ENCODE results near the gene DNAJB8.

The DNAJB8 gene

GRCh38 chr3:128424508-128425069 lies 42.1 kb downstream of the DNAJB8 start:
- DNase-seq = no peak

- DNase-seq = no peak
Measured at GRCh38 chr3:128423525-128424147, 43.1 kb downstream of the DNAJB8 start.

- DNase-seq = no peak
Measured at GRCh38 chr3:128422762-128423524, 43.7 kb downstream of the DNAJB8 start.

GRCh38 chr3:128421966-128422365 lies 44.7 kb downstream of the DNAJB8 start:
- DNase-seq = no peak

- no peak for DNase-seq
Measured at GRCh38 chr3:128421439-128421836, 45.3 kb downstream of the DNAJB8 start.

- no peak for DNase-seq
Measured at GRCh38 chr3:128420720-128421438, 45.8 kb downstream of the DNAJB8 start.

- no peak for DNase-seq
Measured at GRCh38 chr3:128420289-128420688, 46.4 kb downstream of the DNAJB8 start.

- DNase-seq = no peak
Measured at GRCh38 chr3:128419311-128419710, 47.4 kb downstream of the DNAJB8 start.

GRCh38 chr3:128418900-128419299 lies 47.8 kb downstream of the DNAJB8 start:
- DNase-seq = no peak

GRCh38 chr3:128416578-128417211 lies 50.0 kb downstream of the DNAJB8 start:
- DNase-seq = no peak

GRCh38 chr3:128415773-128416577 lies 50.7 kb downstream of the DNAJB8 start:
- no peak for DNase-seq

- DNase-seq = no peak
Measured at GRCh38 chr3:128415200-128415772, 51.4 kb downstream of the DNAJB8 start.

GRCh38 chr3:128413413-128414205 lies 53.1 kb downstream of the DNAJB8 start:
- no peak for DNase-seq

GRCh38 chr3:128413003-128413370 lies 53.7 kb downstream of the DNAJB8 start:
- no peak for DNase-seq

Measured in cortex of kidney (tissue), 1 donor.